ENCODE data around the gene SLC30A2. TPM values are rescaled to one million over a fixed set of nuclear protein-coding genes. Genes with fewer than 3 reads are reported as not detected.

Gene SLC30A2
- total RNA-seq, 1 donor from 2014 or later: not detected

- Mint-ChIP-seq H3K4me3 (peak overlapping the region; percentile 17), H3K4me1 (peaks cover 64% of the 10 kb centered on the region), H3K9me3 (no peaks in the 10 kb centered on the region), H3K27ac (ENCODE audit: unreplicated experiment) (peak overlapping the region; percentile 15), H3K36me3 (ENCODE audit: low read depth) (no peaks in the 10 kb centered on the region), H3K27me3 (ENCODE audit: low read depth) (no peaks in the 10 kb centered on the region)
- DNase-seq (ENCODE audit: low read depth, low spot score): no peak
- TF ChIP-seq, protein P1, sequence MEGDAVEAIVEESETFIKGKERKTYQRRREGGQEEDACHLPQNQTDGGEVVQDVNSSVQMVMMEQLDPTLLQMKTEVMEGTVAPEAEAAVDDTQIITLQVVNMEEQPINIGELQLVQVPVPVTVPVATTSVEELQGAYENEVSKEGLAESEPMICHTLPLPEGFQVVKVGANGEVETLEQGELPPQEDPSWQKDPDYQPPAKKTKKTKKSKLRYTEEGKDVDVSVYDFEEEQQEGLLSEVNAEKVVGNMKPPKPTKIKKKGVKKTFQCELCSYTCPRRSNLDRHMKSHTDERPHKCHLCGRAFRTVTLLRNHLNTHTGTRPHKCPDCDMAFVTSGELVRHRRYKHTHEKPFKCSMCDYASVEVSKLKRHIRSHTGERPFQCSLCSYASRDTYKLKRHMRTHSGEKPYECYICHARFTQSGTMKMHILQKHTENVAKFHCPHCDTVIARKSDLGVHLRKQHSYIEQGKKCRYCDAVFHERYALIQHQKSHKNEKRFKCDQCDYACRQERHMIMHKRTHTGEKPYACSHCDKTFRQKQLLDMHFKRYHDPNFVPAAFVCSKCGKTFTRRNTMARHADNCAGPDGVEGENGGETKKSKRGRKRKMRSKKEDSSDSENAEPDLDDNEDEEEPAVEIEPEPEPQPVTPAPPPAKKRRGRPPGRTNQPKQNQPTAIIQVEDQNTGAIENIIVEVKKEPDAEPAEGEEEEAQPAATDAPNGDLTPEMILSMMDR (conservative IDR thresholded peaks at IDR 0.05): no peak
Observed at GRCh38 chr1:26019641-26020315, 26.1 kb downstream of the SLC30A2 start.

- H3K36me3 Mint-ChIP-seq (ENCODE audit: low read depth): no peaks in the 10 kb centered on the region
- no peak overlapping the region for H3K27ac Mint-ChIP-seq (ENCODE audit: unreplicated experiment)
- no peaks in the 10 kb centered on the region for H3K9me3 Mint-ChIP-seq
- no peak for DNase-seq (ENCODE audit: low read depth, low spot score)
- no peaks in the 10 kb centered on the region for H3K27me3 Mint-ChIP-seq (ENCODE audit: low read depth)
- no peak overlapping the region for H3K4me3 Mint-ChIP-seq
- peaks cover 48% of the 10 kb centered on the region for H3K4me1 Mint-ChIP-seq
- TF ChIP-seq, protein P1 (conservative IDR thresholded peaks at IDR 0.05): no peak
Observed at GRCh38 chr1:26017606-26018005, 28.3 kb downstream of the SLC30A2 start.

DNA sequence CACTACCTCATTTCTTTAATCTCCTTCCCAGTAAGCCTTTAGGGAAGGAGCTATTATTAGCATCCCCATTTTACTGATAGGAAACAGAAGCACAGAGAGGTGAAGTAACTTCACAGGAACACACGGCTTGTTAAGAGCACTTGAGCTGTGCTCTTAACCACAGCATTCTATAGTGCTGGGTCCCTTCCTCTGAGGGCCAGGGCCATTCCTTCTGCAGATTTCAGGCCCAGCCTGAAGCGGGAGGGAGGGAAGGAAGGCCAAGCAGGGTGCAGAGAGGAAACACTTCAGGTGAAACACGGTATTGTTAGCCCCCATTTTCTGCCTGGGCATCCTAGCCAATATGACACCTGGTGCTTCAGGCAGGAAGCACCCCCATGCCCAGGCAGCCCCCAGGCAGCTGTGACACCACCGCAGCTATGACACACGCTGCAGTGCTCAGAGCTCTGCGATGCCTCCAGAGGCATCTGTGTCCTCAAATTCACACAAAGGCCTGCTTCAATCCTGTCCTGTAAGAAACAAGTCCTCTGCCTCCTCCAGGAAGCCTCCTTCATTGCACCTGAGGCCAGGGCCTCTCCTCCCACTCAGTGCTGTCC is 28.9 kb downstream of the SLC30A2 start:
- H3K27me3 Mint-ChIP-seq (ENCODE audit: low read depth): no peaks in the 10 kb centered on the region
- no peaks in the 10 kb centered on the region for H3K9me3 Mint-ChIP-seq
- H3K4me1 Mint-ChIP-seq: peaks cover 48% of the 10 kb centered on the region
- TF ChIP-seq, protein P1 (conservative IDR thresholded peaks at IDR 0.05): no peak
- DNase-seq (ENCODE audit: low read depth, low spot score): no peak
- H3K27ac Mint-ChIP-seq (ENCODE audit: unreplicated experiment): no peak overlapping the region
- H3K4me3 Mint-ChIP-seq: no peak overlapping the region
- H3K36me3 Mint-ChIP-seq (ENCODE audit: low read depth): no peaks in the 10 kb centered on the region

DNA sequence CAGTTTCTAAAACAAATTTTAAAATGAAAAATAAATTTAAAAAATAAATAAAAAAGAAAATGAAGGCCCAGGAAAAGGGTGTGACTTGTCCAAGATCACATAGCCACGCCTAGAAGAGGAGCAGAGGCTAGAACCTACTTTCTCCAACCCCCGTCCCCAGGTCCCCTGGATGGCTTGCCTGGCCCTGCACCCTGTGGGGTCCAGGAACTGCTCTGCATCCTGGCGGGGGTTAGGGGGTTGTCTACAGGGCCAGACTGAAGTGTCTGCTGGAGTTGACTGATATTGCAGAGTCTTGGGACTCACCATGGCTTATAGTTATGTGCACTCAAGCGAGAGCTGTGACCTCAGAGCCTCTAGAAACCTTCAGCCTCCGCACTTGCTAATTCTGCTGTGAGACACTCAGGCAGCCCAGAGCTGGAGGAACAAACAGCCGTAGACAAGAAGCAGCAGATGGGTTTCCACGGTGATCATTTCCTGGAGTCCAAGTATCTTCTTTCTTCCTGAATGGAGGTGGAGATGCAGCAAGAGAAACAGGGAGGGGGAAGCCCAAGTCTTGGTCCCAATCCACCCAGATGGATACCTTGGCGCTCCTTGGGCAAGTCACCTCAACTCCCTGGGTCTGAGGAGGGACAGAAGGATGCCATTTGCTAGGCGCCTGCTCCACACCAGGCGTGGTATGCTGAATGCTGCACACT is 29.5 kb downstream of the SLC30A2 start:
- Mint-ChIP-seq H3K27ac (ENCODE audit: unreplicated experiment) (no peak overlapping the region), H3K4me3 (peak overlapping the region; percentile 12), H3K27me3 (ENCODE audit: low read depth) (no peaks in the 10 kb centered on the region), H3K4me1 (peaks cover 43% of the 10 kb centered on the region), H3K36me3 (ENCODE audit: low read depth) (no peaks in the 10 kb centered on the region), H3K9me3 (no peaks in the 10 kb centered on the region)
- TF ChIP-seq, protein P1 (conservative IDR thresholded peaks at IDR 0.05): no peak
- no peak for DNase-seq (ENCODE audit: low read depth, low spot score)

- no peaks in the 10 kb centered on the region for H3K27me3 Mint-ChIP-seq (ENCODE audit: low read depth)
- DNase-seq (ENCODE audit: low read depth, low spot score): no peak
- H3K4me1 Mint-ChIP-seq: peaks cover 43% of the 10 kb centered on the region
- no peak overlapping the region for H3K27ac Mint-ChIP-seq (ENCODE audit: unreplicated experiment)
- H3K4me3 Mint-ChIP-seq: no peak overlapping the region
- H3K36me3 Mint-ChIP-seq (ENCODE audit: low read depth): no peaks in the 10 kb centered on the region
- TF ChIP-seq, protein P1 (conservative IDR thresholded peaks at IDR 0.05): no peak
- H3K9me3 Mint-ChIP-seq: no peaks in the 10 kb centered on the region
Observed at GRCh38 chr1:26015358-26015757, 30.6 kb downstream of the SLC30A2 start.
